Measurements from ENCODE around the gene NEAT1. TPM values are rescaled to one million over a fixed set of nuclear protein-coding genes. Genes with fewer than 3 reads are reported as not detected.

Gene NEAT1
- total RNA-seq, 6 donors from 2014 or later = 245 to 3,084 (median 1,019) TPM

- Histone ChIP-seq H3K9me3 (no peaks in the 10 kb centered on the region), H3K4me1 (peaks cover 0 to 9% (median 4%) of the 10 kb centered on the region in 4 donors), H3K27me3 (no peaks in the 10 kb centered on the region), H3K36me3 (peaks cover 28 to 98% (median 74%) of the 10 kb centered on the region in 4 donors), H3K27ac (no peak overlapping the region), H3K4me3 (no peak overlapping the region)
- TF ChIP-seq CTCF (IDR thresholded peaks at IDR 0.05) (no peak), POLR2AphosphoS5 (IDR thresholded peaks at IDR 0.05) (no peak), POLR2A (IDR thresholded peaks at IDR 0.05) (no peak), EP300 (IDR thresholded peaks at IDR 0.05) (no peak)
- ATAC-seq (ENCODE audit: low FRiP score in 2 of 2) (no peak), DNase-seq (no peak)
- WGBS, 2 donors = 77 to 82% methylated on average over 2 of the region's 2 CpGs
These were observed 19.8 kb upstream of the NEAT1 start for GRCh38 chr11:65402790-65403189.

GRCh38 chr11:65403607-65404121 lies 18.9 kb upstream of the NEAT1 start:
- peaks cover 25 to 98% (median 73%) of the 10 kb centered on the region in 4 donors for H3K36me3 ChIP-seq
- no peaks in the 10 kb centered on the region for H3K9me3 ChIP-seq
- H3K27me3 ChIP-seq = no peaks in the 10 kb centered on the region
- H3K4me1 ChIP-seq = peaks cover 0 to 9% (median 4%) of the 10 kb centered on the region in 4 donors
- DNase-seq (peak; percentile 55 to 61), ATAC-seq (ENCODE audit: low FRiP score in 2 of 2) (peak; percentile 3 to 69)
- WGBS, 2 donors = 57 to 88% methylated on average over 5 to 12 of the region's 12 CpGs
- TF ChIP-seq CTCF (IDR thresholded peaks at IDR 0.05) = no peak
- TF ChIP-seq EP300 (IDR thresholded peaks at IDR 0.05) = no peak
- TF ChIP-seq POLR2AphosphoS5 (IDR thresholded peaks at IDR 0.05) = no peak
- TF ChIP-seq POLR2A (IDR thresholded peaks at IDR 0.05) = no peak
- H3K4me3 ChIP-seq = no peak overlapping the region
- peak overlapping the region in 3 of 4 donors; percentile 29 to 60 (median 52) for H3K27ac ChIP-seq

GRCh38 chr11:65404210-65404609 lies 18.4 kb upstream of the NEAT1 start:
- H3K27me3 ChIP-seq = no peaks in the 10 kb centered on the region
- peak overlapping the region in 2 of 4 donors; percentile 52 to 60 for H3K27ac ChIP-seq
- no peak for TF ChIP-seq CTCF (IDR thresholded peaks at IDR 0.05)
- TF ChIP-seq EP300 (IDR thresholded peaks at IDR 0.05) = no peak
- TF ChIP-seq POLR2A (IDR thresholded peaks at IDR 0.05) = no peak
- TF ChIP-seq POLR2AphosphoS5 (IDR thresholded peaks at IDR 0.05) = no peak
- ATAC-seq (ENCODE audit: low FRiP score in 2 of 2) = no peak
- peaks cover 24 to 98% (median 73%) of the 10 kb centered on the region in 4 donors for H3K36me3 ChIP-seq
- no peaks in the 10 kb centered on the region for H3K9me3 ChIP-seq
- 70 to 91% methylated on average over 12 to 13 of the region's 13 CpGs for WGBS, 2 donors
- no peak overlapping the region for H3K4me3 ChIP-seq
- peaks cover 0 to 9% (median 4%) of the 10 kb centered on the region in 4 donors for H3K4me1 ChIP-seq
- peak in 1 of 2 donors; percentile 61 for DNase-seq

GRCh38 chr11:65404638-65405339 lies 17.8 kb upstream of the NEAT1 start:
- DNase-seq = peak in 1 of 2 donors; percentile 62
- no peaks in the 10 kb centered on the region for H3K9me3 ChIP-seq

More at GRCh38 chr11:65404638-65405339, 17.8 kb upstream of the NEAT1 start:
- Histone ChIP-seq H3K27ac (no peak overlapping the region), H3K4me1 (peaks cover 0 to 9% (median 4%) of the 10 kb centered on the region in 4 donors), H3K36me3 (peaks cover 20 to 98% (median 72%) of the 10 kb centered on the region in 4 donors), H3K4me3 (no peak overlapping the region), H3K27me3 (no peaks in the 10 kb centered on the region)
- 83 to 89% methylated on average over 6 to 16 of the region's 24 CpGs for WGBS, 2 donors
- ATAC-seq (ENCODE audit: low FRiP score in 2 of 2) = peak; percentile 18 to 54
- TF ChIP-seq POLR2A (IDR thresholded peaks at IDR 0.05) = no peak
- no peak for TF ChIP-seq CTCF (IDR thresholded peaks at IDR 0.05)
- TF ChIP-seq EP300 (IDR thresholded peaks at IDR 0.05) = no peak
- no peak for TF ChIP-seq POLR2AphosphoS5 (IDR thresholded peaks at IDR 0.05)
